HepG2 (cell line): ENCODE measurements around the gene HDLBP. TPM values are rescaled to one million over a fixed set of nuclear protein-coding genes. Genes with fewer than 3 reads are reported as not detected.

Source experiments
- ARID4A ChIP-seq: sonication (generic); formaldehyde crosslinking; IDR thresholded peaks from 2 replicates; pipeline ENCODE4 v1.5.0; 2020; ENCODE audit warnings: mild to moderate bottlenecking, missing genetic modification reagents, borderline replicate concordance
- CREB3 ChIP-seq: sonication (generic); formaldehyde crosslinking; IDR thresholded peaks from 2 replicates; pipeline ENCODE4 v1.5.0; 2020; ENCODE audit warnings: missing genetic modification reagents
- MYNN ChIP-seq: sonication (generic); formaldehyde crosslinking; IDR thresholded peaks from 2 replicates; pipeline ENCODE4 v1.4.0; 2020; ENCODE audit warnings: mild to moderate bottlenecking, low read depth, missing genetic modification reagents
- PAWR ChIP-seq: sonication (generic); formaldehyde crosslinking; IDR thresholded peaks from 2 replicates; pipeline ENCODE4 v1.4.0; 2020; ENCODE audit warnings: missing genetic modification reagents, mild to moderate bottlenecking, borderline replicate concordance
- PRDM10 ChIP-seq: sonication (generic); formaldehyde crosslinking; IDR thresholded peaks from 2 replicates; pipeline ENCODE4 v1.4.0; 2020; ENCODE audit warnings: low read depth, missing genetic modification reagents
- TFDP2 ChIP-seq: sonication (generic); formaldehyde crosslinking; IDR thresholded peaks from 2 replicates; pipeline ENCODE4 v1.4.0; 2020; ENCODE audit warnings: missing genetic modification reagents
- THAP9 ChIP-seq: sonication (generic); formaldehyde crosslinking; IDR thresholded peaks from 2 replicates; pipeline ENCODE4; 2020; ENCODE audit warnings: missing genetic modification reagents, mild to moderate bottlenecking, borderline replicate concordance
- ZFP36 ChIP-seq: fragments of 150-350 bp; IDR thresholded peaks from 2 replicates; pipeline ENCODE4 v1.6.1; 2018; ENCODE audit warnings: borderline replicate concordance, low read length, low read depth; ENCODE audit not compliant: partially characterized antibody
- ZKSCAN1 ChIP-seq: fragments of 150-350 bp; IDR thresholded peaks from 2 replicates; pipeline ENCODE4 v1.6.1; 2014; ENCODE audit warnings: low read length
- ZMYM2 ChIP-seq: sonication (generic); formaldehyde crosslinking; IDR thresholded peaks from 2 replicates; pipeline ENCODE4 v1.8.0; 2022; ENCODE audit warnings: mild to moderate bottlenecking, missing genetic modification reagents
- polyA plus RNA-seq, 8 experiments: library from polyadenylated mRNA; depleted of rRNA in 3 of 8; stranded (reverse) in 7 of 8; unstranded in 1 of 8; fragments of >200 nt; fragmentation: Illumina TruSeq in 4 of 8; extraction: Trizol in 4 of 8; gene quantifications; 2 replicates each; pipeline versions ENCODE4 v1.2.1 to v1.2.3, GENCODE V29; 2011 to 2016; ENCODE audit warnings: low read depth in 4 of 8, missing spikeins in 1 of 8, mixed read lengths in 1 of 8; ENCODE audit not compliant: insufficient read depth in 1 of 8
- total RNA-seq, 5 experiments: library from RNA; depleted of rRNA; stranded (reverse); fragments of >200 nt; fragmentation: Illumina TruSeq; extraction: Trizol; gene quantifications; 2 replicates each; pipeline ENCODE4 v1.2.3, GENCODE V29; 2016; ENCODE audit warnings: low read depth in 1 of 5

HDLBP gene
- total and polyA plus RNA-seq, 2 of the 13 experiments (the other 11 are each of a cell fraction or from before 2014, with no cell fraction given) = 464 to 707 TPM

GRCh38 chr2:241350878-241351639 is 35.6 kb upstream of the HDLBP start (continued):
- no peak for TF ChIP-seq PRDM10 (CRISPR knock-in tag)
- TF ChIP-seq CREB3 = no peak
- no peak for TF ChIP-seq ZKSCAN1
- TF ChIP-seq ZMYM2 (CRISPR knock-in tag) = no peak
- TF ChIP-seq ZFP36 = no peak
- TF ChIP-seq TFDP2 (CRISPR knock-in tag) = no peak
- no peak; the same call in 1 of the 2 replicates for TF ChIP-seq ARID4A (CRISPR knock-in tag)
- no peak for TF ChIP-seq PAWR (CRISPR knock-in tag)
- no peak for TF ChIP-seq MYNN
- TF ChIP-seq THAP9 (CRISPR knock-in tag) = no peak
